Measurements from ENCODE around the gene GPC6.

Gene GPC6

GRCh38 chr13:93230261-93230855 is 3.8 kb downstream of the GPC6 start:
- DNase-seq (ENCODE audit: low read depth) = no peak

GRCh38 chr13:93231867-93232266 is 5.3 kb downstream of the GPC6 start:
- no peak for DNase-seq (ENCODE audit: low read depth)

- no peak for DNase-seq (ENCODE audit: low read depth)
Measured at GRCh38 chr13:93233997-93234416, 7.4 kb downstream of the GPC6 start.

GRCh38 chr13:93234459-93234858 is 7.9 kb downstream of the GPC6 start:
- DNase-seq (ENCODE audit: low read depth) = no peak

- no peak for DNase-seq (ENCODE audit: low read depth)
Measured at GRCh38 chr13:93235258-93236015, 8.8 kb downstream of the GPC6 start.

GRCh38 chr13:93238711-93239110 is 12.1 kb downstream of the GPC6 start:
- DNase-seq (ENCODE audit: low read depth) = no peak

- DNase-seq (ENCODE audit: low read depth) = no peak
Measured at GRCh38 chr13:93243375-93244063, 16.9 kb downstream of the GPC6 start.

- no peak for DNase-seq (ENCODE audit: low read depth)
Measured at GRCh38 chr13:93244141-93244917, 17.7 kb downstream of the GPC6 start.

- no peak for DNase-seq (ENCODE audit: low read depth)
Measured at GRCh38 chr13:93244918-93245280, 18.3 kb downstream of the GPC6 start.

- no peak for DNase-seq (ENCODE audit: low read depth)
Measured at GRCh38 chr13:93246069-93246468, 19.5 kb downstream of the GPC6 start.

- DNase-seq (ENCODE audit: low read depth) = no peak
Measured at GRCh38 chr13:93248627-93249047, 22.0 kb downstream of the GPC6 start.

- DNase-seq (ENCODE audit: low read depth) = no peak
Measured at GRCh38 chr13:93249364-93250306, 23.0 kb downstream of the GPC6 start.

- no peak for DNase-seq (ENCODE audit: low read depth)
Measured at GRCh38 chr13:93254775-93255174, 28.2 kb downstream of the GPC6 start.

- DNase-seq (ENCODE audit: low read depth) = no peak
Measured at GRCh38 chr13:93256998-93257397, 30.4 kb downstream of the GPC6 start.

- no peak for DNase-seq (ENCODE audit: low read depth)
Measured at GRCh38 chr13:93259527-93260080, 33.0 kb downstream of the GPC6 start.

GRCh38 chr13:93260591-93260990 is 34.0 kb downstream of the GPC6 start:
- no peak for DNase-seq (ENCODE audit: low read depth)

- no peak for DNase-seq (ENCODE audit: low read depth)
Measured at GRCh38 chr13:93262729-93263345, 36.2 kb downstream of the GPC6 start.

- no peak for DNase-seq (ENCODE audit: low read depth)
Measured at GRCh38 chr13:93264876-93265275, 38.3 kb downstream of the GPC6 start.

- DNase-seq (ENCODE audit: low read depth) = no peak
Measured at GRCh38 chr13:93265800-93266199, 39.2 kb downstream of the GPC6 start.

- no peak for DNase-seq (ENCODE audit: low read depth)
Measured at GRCh38 chr13:93266681-93267080, 40.1 kb downstream of the GPC6 start.
